K562 (cell line): ENCODE results near the gene LAMP1. TPM values are rescaled to one million over a fixed set of nuclear protein-coding genes. Genes with fewer than 3 reads are reported as not detected.
A peak's percentile ranks its signal among the peaks of the same experiment; 100 is the strongest.

Source experiments
- ATAC-seq: fragments of 200-7000 bp; cut with Tn5 transposase; 3 replicates; pipeline ENCODE4 v1.9.1; 2020; ENCODE audit warnings: moderate library complexity
- BruUV-seq: library from RNA; stranded (reverse); fragments of 400-500 nt; replicated peaks from 2 replicates; lab custom pipeline; 2021; lab: Mats Ljungman, UMichigan
- CTCF ChIA-PET: fragments of 300-600 bp; formaldehyde crosslinking; extraction: SDS; loops from one replicate; lab custom pipeline; 2021; ENCODE audit warnings: low intra/inter-chr PET ratio; lab: Yijun Ruan, JAX
- POLR2A ChIA-PET: fragments of 300-600, 350-650 bp; sonication (Branson Sonifier 250); formaldehyde crosslinking; extraction: SDS; loops from one replicate; lab custom pipeline; 2021; ENCODE audit warnings: antibody characterized with exemption, inconsistent platforms; lab: Yijun Ruan, JAX
- DNase-seq, 4 experiments: peaks; one replicate each; pipeline versions ENCODE4 v3.0.0 to v3.0.0-alpha.2; 2011 to 2018; ENCODE audit warnings: low spot score in 3 of 4, mixed read lengths in 3 of 4; ENCODE audit errors: extremely low read depth in 1 of 4
- FAIRE-seq: peaks from 2 replicates; lab custom pipeline; 2011; peaks lifted over from hg19 to GRCh38; lab: Jason Lieb, UNC
- H2AFZ ChIP-seq: 2 replicates; pipeline ENCODE4 v1.6.0; 2011; ENCODE audit warnings: low read depth, low read length, control low read depth, inconsistent platforms
- H3K27ac ChIP-seq: fragments of 200-600 bp; 3 replicates; pipeline ENCODE4 v1.8.0; 2011; ENCODE audit warnings: low read depth, mild to moderate bottlenecking, control low read depth, inconsistent platforms, low read length, moderate library complexity, mixed read lengths; ENCODE audit errors: extremely low read depth
- H3K27me3 ChIP-seq, 2 experiments: fragments of 300-600 bp in 1 of 2; 2 replicates in 1 of 2; 3 replicates in 1 of 2; pipeline versions ENCODE4 v1.6.0 to v1.8.0; 2011; ENCODE audit warnings: inconsistent platforms in 2 of 2, low read length in 2 of 2, mild to moderate bottlenecking in 1 of 2, mixed read lengths in 1 of 2, moderate library complexity in 1 of 2; ENCODE audit not compliant: control insufficient read depth in 2 of 2, insufficient read depth in 2 of 2
- H3K36me3 ChIP-seq: fragments of 300-600 bp; 3 replicates; pipeline ENCODE4 v1.8.0; 2011; ENCODE audit warnings: mild to moderate bottlenecking, low read length, inconsistent platforms; ENCODE audit not compliant: control insufficient read depth, insufficient read depth
- H3K4me1 ChIP-seq, 2 experiments: fragments of 200-600 bp in 1 of 2; replicated peaks in 1 of 2; 2 replicates in 1 of 2; 3 replicates in 1 of 2; pipeline versions ENCODE4 v1.5.1 to v1.8.0; 2011; ENCODE audit warnings: inconsistent platforms in 2 of 2, low read length in 2 of 2, mild to moderate bottlenecking in 1 of 2, mixed read lengths in 1 of 2, moderate library complexity in 1 of 2; ENCODE audit not compliant: control insufficient read depth in 2 of 2, insufficient read depth in 2 of 2
- H3K4me2 ChIP-seq: 2 replicates; pipeline ENCODE4 v1.6.1; 2011; ENCODE audit warnings: low read length, control low read depth, inconsistent platforms, mixed read lengths; ENCODE audit not compliant: insufficient read depth
- H3K4me3 ChIP-seq: fragments of 200-600 bp; sonication (generic), shearing (Covaris generic); 2 replicates; pipeline ENCODE4 v1.5.1; 2016; ENCODE audit warnings: control low read depth, inconsistent platforms
- H3K79me2 ChIP-seq: fragments of 200-600 bp; 3 replicates; pipeline ENCODE4 v1.8.0; 2011; ENCODE audit warnings: low read length, inconsistent platforms; ENCODE audit not compliant: control insufficient read depth, insufficient read depth
- H3K9ac ChIP-seq, 2 experiments: 2 replicates each; pipeline versions ENCODE4 v1.6.0 to v1.6.1; 2011; ENCODE audit warnings: low read depth in 2 of 2, low read length in 2 of 2, control low read depth in 1 of 2, inconsistent platforms in 1 of 2, mild to moderate bottlenecking in 1 of 2, mixed read lengths in 1 of 2; ENCODE audit not compliant: insufficient read depth in 1 of 2
- H3K9me1 ChIP-seq: one replicate; pipeline ENCODE4 v1.6.0; 2011; ENCODE audit warnings: inconsistent platforms, mild to moderate bottlenecking, low read length, moderate library complexity; ENCODE audit not compliant: control insufficient read depth, insufficient read depth
- H3K9me3 ChIP-seq: replicated peaks from 2 replicates; pipeline ENCODE4 v1.5.1; 2011; ENCODE audit warnings: low read depth, low read length, inconsistent platforms; ENCODE audit not compliant: control insufficient read depth, insufficient read depth
- H4K20me1 ChIP-seq: replicated peaks from 2 replicates; pipeline ENCODE4 v1.6.1; 2011; ENCODE audit warnings: low read length, inconsistent platforms, mixed read lengths; ENCODE audit not compliant: control insufficient read depth, insufficient read depth
- CREB1 ChIP-seq, 2 experiments: sonication (generic) in 1 of 2; formaldehyde crosslinking in 1 of 2; IDR thresholded peaks; 2 replicates each; pipeline versions ENCODE4 v1.6.1 to v1.8.0; 2012 to 2022; ENCODE audit warnings: inconsistent platforms in 1 of 2, mild to moderate bottlenecking in 1 of 2, missing genetic modification reagents in 1 of 2, moderate library complexity in 1 of 2
- DACH1 ChIP-seq: fragments of 450-650 bp; IDR thresholded peaks from 2 replicates; pipeline ENCODE4 v1.6.1; 2018; ENCODE audit not compliant: partially characterized antibody
- ELK3 ChIP-seq: fragments of 450-650 bp; formaldehyde crosslinking; IDR thresholded peaks from 2 replicates; pipeline ENCODE4 v1.4.0; 2020; ENCODE audit warnings: mild to moderate bottlenecking
- ERF ChIP-seq: fragments of 450-650 bp; formaldehyde crosslinking; IDR thresholded peaks from 2 replicates; pipeline ENCODE4 v1.4.0; 2020; ENCODE audit warnings: mild to moderate bottlenecking, mixed read lengths
- FOSL1 ChIP-seq: fragments of 200-800 bp; sonication (Bioruptor generic); conservative IDR thresholded peaks from 2 replicates; pipeline ENCODE4 v1.6.1; 2016; ENCODE audit warnings: missing genetic modification characterization, missing compliant biosample characterization
- GABPA ChIP-seq: fragments of 200-800 bp; sonication (Bioruptor generic); conservative IDR thresholded peaks from 2 replicates; pipeline ENCODE4 v1.6.1; 2016; ENCODE audit warnings: low read depth, missing genetic modification characterization, missing compliant biosample characterization
- GABPB1 ChIP-seq: sonication (generic); formaldehyde crosslinking; IDR thresholded peaks from 2 replicates; pipeline ENCODE4 v1.8.0; 2022; ENCODE audit warnings: mild to moderate bottlenecking, missing genetic modification reagents
- HEY1 ChIP-seq: fragments of 250-450 bp; sonication (Bioruptor Pico); IDR thresholded peaks from 2 replicates; pipeline ENCODE4 v1.5.0; 2020; ENCODE audit warnings: mild to moderate bottlenecking, moderate library complexity, borderline replicate concordance
- NONO ChIP-seq, 2 experiments: fragments of 200-400 bp in 1 of 2; fragments of 450-650 bp in 1 of 2; formaldehyde crosslinking in 1 of 2; IDR thresholded peaks; 2 replicates each; pipeline ENCODE4 v1.6.1; 2017; ENCODE audit warnings: low read depth in 2 of 2, mild to moderate bottlenecking in 2 of 2, moderate library complexity in 2 of 2, low read length in 1 of 2
- SIX5 ChIP-seq, 2 experiments: IDR thresholded peaks; 2 replicates each; pipeline ENCODE4 v1.6.1; 2011; ENCODE audit warnings: low read length in 2 of 2, borderline replicate concordance in 1 of 2, low read depth in 1 of 2, mild to moderate bottlenecking in 1 of 2, moderate library complexity in 1 of 2; ENCODE audit not compliant: insufficient read depth in 1 of 2
- SLC30A9 ChIP-seq: fragments of 250-450 bp; sonication (Bioruptor Pico); IDR thresholded peaks from 2 replicates; pipeline ENCODE4 v1.8.0; 2022; ENCODE audit warnings: mild to moderate bottlenecking, moderate library complexity
- SMAD1 ChIP-seq: fragments of 150-350 bp; IDR thresholded peaks from 2 replicates; pipeline ENCODE4 v1.6.1; 2014; ENCODE audit warnings: low read length, low read depth; ENCODE audit not compliant: partially characterized antibody
- SOX6 ChIP-seq: fragments of 450-650 bp; IDR thresholded peaks from 2 replicates; pipeline ENCODE4 v1.6.1; 2014; ENCODE audit warnings: mild to moderate bottlenecking
- ZBTB33 ChIP-seq: sonication (generic); formaldehyde crosslinking; IDR thresholded peaks from 2 replicates; pipeline ENCODE4 v1.8.1; 2023; ENCODE audit warnings: mild to moderate bottlenecking, missing genetic modification reagents
- ZBTB5 ChIP-seq: fragments of 450-650 bp; IDR thresholded peaks from 2 replicates; pipeline ENCODE4 v1.6.1; 2017; ENCODE audit warnings: antibody characterized with exemption
- ZNF668 ChIP-seq: fragments of 250-450 bp; sonication (Bioruptor Pico); IDR thresholded peaks from 2 replicates; pipeline ENCODE4 v1.8.0; 2022; ENCODE audit warnings: mild to moderate bottlenecking, inconsistent platforms
- WGBS: fragments of 100-300 bp; shearing (Covaris generic); methylation state at CpG from one replicate; pipeline ENCODE4 v1.1.6; 2016; ENCODE audit warnings: low coverage, mixed read lengths; ENCODE audit not compliant: insufficient coverage; ENCODE audit errors: missing lambda C conversion rate; 5-methylcytosine and 5-hydroxymethylcytosine counted together
- in situ Hi-C: fragments of 300-500 bp; cut with MboI; formaldehyde crosslinking; loops from 4 replicates; pipeline ENCODE4 v1.15.0; 2018; ENCODE audit warnings: inconsistent platforms, mixed read lengths
- intact Hi-C: fragments of 100-400 bp; cut with micrococcal nuclease; formaldehyde crosslinking; loops from 2 replicates; pipeline ENCODE4 v1.14.2; 2022
- polyA plus RNA-seq, 8 experiments: library from polyadenylated mRNA; depleted of rRNA in 4 of 8; stranded (reverse) in 5 of 8; unstranded in 3 of 8; fragments of >200 nt; fragmentation: Nextera tagmentation in 2 of 8; fragmentation: Illumina TruSeq in 1 of 8; extraction: Ambion mirVana in 2 of 8; extraction: Trizol in 1 of 8; gene quantifications; 2 replicates each; pipeline versions ENCODE4 v1.2.1 to v1.2.3, GENCODE V29; 2011 to 2014; ENCODE audit warnings: inconsistent platforms in 1 of 8, missing spikeins in 1 of 8
- total RNA-seq, 7 experiments: library from RNA; depleted of rRNA in 6 of 7; stranded (reverse); fragments of >200 nt in 6 of 7; fragmentation: Illumina TruSeq in 2 of 7; extraction: Trizol in 2 of 7; gene quantifications; 2 replicates each; pipeline versions ENCODE4 v1.2.1 to v1.2.3, GENCODE V29; 2011 to 2021; ENCODE audit warnings: low replicate concordance in 1 of 7

Gene LAMP1
- total and polyA plus RNA-seq, 9 of the 15 experiments (the other 6 are each of a cell fraction or from before 2014, with no cell fraction given) = 2.2 to 70.1 (median 30.5) TPM

- peak; percentile 20; the same call in 1 of the 2 replicates for TF ChIP-seq ZBTB33
Observed at GRCh38 chr13:113337556-113337955, 40.5 kb downstream of the LAMP1 start (continued).

- DNase-seq (no peak), FAIRE-seq (no peak), ATAC-seq (no peak)
- 96% methylated on average over 15 of the region's 20 CpGs for WGBS
- no TSS peak for BruUV-seq
- no peak overlapping the region for H3K4me2 ChIP-seq
- peaks cover 0 to 8% of the 10 kb centered on the region in 2 experiments; a peak in 2 of 5 replicates for H3K4me1 ChIP-seq
- CTCF ChIA-PET = no interaction called here
- H3K36me3 ChIP-seq = no peaks in the 10 kb centered on the region
- H4K20me1 ChIP-seq = no peaks in the 10 kb centered on the region
- POLR2A ChIA-PET = interaction anchor here (1.0 kb wide), 1 partner anchor 22 kb away, joined by 3 read pairs; no protein-coding TSS in a partner anchor
- H3K9ac ChIP-seq = no peak overlapping the region
- in situ Hi-C loops = no loop called here
- intact Hi-C loops = no loop called here
- no peaks in the 10 kb centered on the region for H3K79me2 ChIP-seq
- no peaks in the 10 kb centered on the region for H3K27me3 ChIP-seq
- H3K9me1 ChIP-seq = no peaks in the 10 kb centered on the region
- no peak overlapping the region for H3K27ac ChIP-seq
- H3K4me3 ChIP-seq = no peak overlapping the region
- no peaks in the 10 kb centered on the region for H3K9me3 ChIP-seq
- H2AFZ ChIP-seq = no peak overlapping the region
- TF ChIP-seq DACH1 (no peak), HEY1 (CRISPR knock-in tag) (no peak), NONO (IDR thresholded peaks at IDR 0.05; ENCODE audit: low read depth in 2 of 2, low read length in 1 of 2) (no peak), SMAD1 (no peak), SOX6 (no peak), GABPB1 (CRISPR knock-in tag) (no peak), ZNF668 (CRISPR knock-in tag) (no peak), ZBTB5 (no peak), SIX5 (IDR thresholded peaks at IDR 0.05; ENCODE audit: borderline replicate concordance in 1 of 2, insufficient read depth in 1 of 2, low read depth in 1 of 2, low read length in 2 of 2) (no peak), ELK3 (CRISPR knock-in tag) (no peak), ERF (no peak), FOSL1 (tag) (no peak), CREB1 (IDR thresholded peaks at IDR 0.05) (no peak), CREB1 (CRISPR knock-in tag; IDR thresholded peaks at IDR 0.05) (no peak), GABPA (no peak), SLC30A9 (CRISPR knock-in tag) (no peak)
Observed at GRCh38 chr13:113337976-113338375, 40.9 kb downstream of the LAMP1 start.
